Right atrium auricular region (tissue), 2 donors: ENCODE results near the gene LATS2. TPM values are rescaled to one million over a fixed set of nuclear protein-coding genes. Genes with fewer than 3 reads are reported as not detected.

ENCODE experiments used
- DNase-seq: peaks from one replicate; pipeline ENCODE4 v3.0.0-alpha.2; 2019; ENCODE audit warnings: low spot score
- H3K27ac ChIP-seq, 2 donors: fragments of 200-600 bp; sonication (generic); 1 replicate in 1 of 2; 2 replicates in 1 of 2; pipeline ENCODE4 v1.5.1; 2016 to 2019
- H3K27me3 ChIP-seq, 2 donors: fragments of 200-600 bp; sonication (generic); one replicate each; pipeline versions ENCODE4 v1.5.1 to v1.6.0; 2017 to 2019
- H3K36me3 ChIP-seq: fragments of 200-600 bp; sonication (generic); one replicate; pipeline ENCODE4 v1.5.1; 2016
- H3K4me1 ChIP-seq, 2 donors: fragments of 200-600 bp; sonication (generic); one replicate each; pipeline versions ENCODE4 v1.5.1 to v1.6.0; 2017 to 2019
- H3K4me3 ChIP-seq, 2 donors: fragments of 200-600 bp; sonication (generic); 1 replicate in 1 of 2; 2 replicates in 1 of 2; pipeline ENCODE4 v1.5.1; 2017 to 2019; ENCODE audit warnings: mild to moderate bottlenecking in 1 of 2, moderate library complexity in 1 of 2
- H3K9me3 ChIP-seq, 2 donors: fragments of 200-600 bp; sonication (generic); one replicate each; pipeline ENCODE4 v1.5.1; 2019
- total RNA-seq, 2 donors: library from RNA; depleted of rRNA; stranded (reverse); fragments of >200 nt; gene quantifications; one replicate each; pipeline ENCODE4 v1.1.0, GENCODE V29; 2016
- TF ChIP-seq, protein P1 (sequence below), 2 donors: fragments of 200-600 bp; sonication (generic); IDR thresholded peaks; one replicate each; pipeline ENCODE4 v1.5.1; 2019; ENCODE audit warnings: antibody characterized with exemption in 2 of 2

LATS2 gene
- total RNA-seq, 2 donors from 2014 or later, result 20.9 to 33.3 TPM

- peaks cover 36% of the 10 kb centered on the region for H3K36me3 ChIP-seq
- H3K4me1 ChIP-seq, result peaks cover 0 to 21% of the 10 kb centered on the region in 2 donors
- peak; percentile 56 for DNase-seq
- TF ChIP-seq, protein P1, sequence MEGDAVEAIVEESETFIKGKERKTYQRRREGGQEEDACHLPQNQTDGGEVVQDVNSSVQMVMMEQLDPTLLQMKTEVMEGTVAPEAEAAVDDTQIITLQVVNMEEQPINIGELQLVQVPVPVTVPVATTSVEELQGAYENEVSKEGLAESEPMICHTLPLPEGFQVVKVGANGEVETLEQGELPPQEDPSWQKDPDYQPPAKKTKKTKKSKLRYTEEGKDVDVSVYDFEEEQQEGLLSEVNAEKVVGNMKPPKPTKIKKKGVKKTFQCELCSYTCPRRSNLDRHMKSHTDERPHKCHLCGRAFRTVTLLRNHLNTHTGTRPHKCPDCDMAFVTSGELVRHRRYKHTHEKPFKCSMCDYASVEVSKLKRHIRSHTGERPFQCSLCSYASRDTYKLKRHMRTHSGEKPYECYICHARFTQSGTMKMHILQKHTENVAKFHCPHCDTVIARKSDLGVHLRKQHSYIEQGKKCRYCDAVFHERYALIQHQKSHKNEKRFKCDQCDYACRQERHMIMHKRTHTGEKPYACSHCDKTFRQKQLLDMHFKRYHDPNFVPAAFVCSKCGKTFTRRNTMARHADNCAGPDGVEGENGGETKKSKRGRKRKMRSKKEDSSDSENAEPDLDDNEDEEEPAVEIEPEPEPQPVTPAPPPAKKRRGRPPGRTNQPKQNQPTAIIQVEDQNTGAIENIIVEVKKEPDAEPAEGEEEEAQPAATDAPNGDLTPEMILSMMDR (IDR thresholded peaks at IDR 0.05), result no peak
- H3K4me3 ChIP-seq, result no peak overlapping the region
- H3K27ac ChIP-seq, result no peak overlapping the region
- H3K27me3 ChIP-seq, result no peaks in the 10 kb centered on the region
- H3K9me3 ChIP-seq, result no peaks in the 10 kb centered on the region
Measured at GRCh38 chr13:20993661-20994440, 67.5 kb downstream of the LATS2 start.

GRCh38 chr13:20993211-20993610, 68.2 kb downstream of the LATS2 start:
- Histone ChIP-seq H3K4me3 (no peak overlapping the region), H3K27me3 (no peaks in the 10 kb centered on the region), H3K27ac (no peak overlapping the region), H3K4me1 (peaks cover 0 to 14% of the 10 kb centered on the region in 2 donors), H3K36me3 (peaks cover 36% of the 10 kb centered on the region), H3K9me3 (no peaks in the 10 kb centered on the region)
- DNase-seq, result peak; percentile 53
- TF ChIP-seq, protein P1 (IDR thresholded peaks at IDR 0.05), result no peak

DNA sequence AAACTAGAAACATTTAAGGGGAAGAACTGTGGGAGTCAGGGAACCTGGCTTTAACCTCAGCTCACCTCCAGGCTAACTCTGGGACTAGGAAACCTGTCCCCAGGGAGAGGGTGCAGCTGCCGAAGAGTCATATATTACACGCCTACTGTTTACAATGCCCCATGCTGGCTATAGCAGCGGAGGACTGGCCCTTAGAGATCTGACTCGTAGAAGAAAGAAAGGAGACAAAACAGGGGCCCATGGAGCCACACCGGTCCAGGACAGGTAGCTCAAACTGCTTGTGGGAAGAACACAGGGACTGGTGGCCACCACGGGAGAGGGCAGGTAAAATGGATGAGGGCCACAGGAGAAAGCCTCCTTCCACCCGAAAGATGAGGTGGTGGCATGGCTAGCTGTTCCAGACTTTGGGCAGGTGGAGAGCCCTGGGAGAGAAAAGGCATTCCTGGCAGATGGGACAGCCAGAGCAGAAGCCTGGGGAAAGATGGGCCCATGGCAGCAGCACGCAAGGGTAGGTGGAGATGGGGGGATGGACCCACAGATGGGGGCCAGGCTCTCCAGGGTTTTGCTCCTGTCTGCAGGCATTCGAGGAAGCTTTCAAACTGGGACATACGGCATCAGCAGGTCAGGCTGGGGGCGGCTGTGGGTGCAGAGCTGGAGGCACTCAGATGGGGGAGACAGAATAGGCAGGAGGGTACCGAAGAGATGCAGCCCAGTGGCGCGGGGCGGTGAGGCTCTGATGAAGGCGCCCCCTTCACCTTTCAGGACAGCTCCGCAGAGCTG, 69.5 kb downstream of the LATS2 start:
- H3K9me3 ChIP-seq, result no peaks in the 10 kb centered on the region
- peaks cover 0 to 4% of the 10 kb centered on the region in 2 donors for H3K4me1 ChIP-seq
- TF ChIP-seq, protein P1 (IDR thresholded peaks at IDR 0.05), result no peak
- H3K27ac ChIP-seq, result no peak overlapping the region
- H3K27me3 ChIP-seq, result no peaks in the 10 kb centered on the region
- peak; percentile 53 for DNase-seq
- H3K4me3 ChIP-seq, result no peak overlapping the region
- H3K36me3 ChIP-seq, result peaks cover 44% of the 10 kb centered on the region

GRCh38 chr13:20990910-20991525, 70.4 kb downstream of the LATS2 start:
- Histone ChIP-seq H3K27me3 (no peaks in the 10 kb centered on the region), H3K27ac (no peak overlapping the region), H3K36me3 (peaks cover 53% of the 10 kb centered on the region), H3K4me1 (peaks cover 0 to 4% of the 10 kb centered on the region in 2 donors), H3K4me3 (no peak overlapping the region), H3K9me3 (no peaks in the 10 kb centered on the region)
- TF ChIP-seq, protein P1 (IDR thresholded peaks at IDR 0.05), result no peak
- DNase-seq, result peak; percentile 54

GRCh38 chr13:20989656-20990321, 71.6 kb downstream of the LATS2 start:
- H3K27ac ChIP-seq, result no peak overlapping the region
- peaks cover 58% of the 10 kb centered on the region for H3K36me3 ChIP-seq
- H3K9me3 ChIP-seq, result no peaks in the 10 kb centered on the region
- H3K4me1 ChIP-seq, result peaks cover 0 to 4% of the 10 kb centered on the region in 2 donors
- no peaks in the 10 kb centered on the region for H3K27me3 ChIP-seq
- peak; percentile 42 for DNase-seq
- no peak overlapping the region for H3K4me3 ChIP-seq
- TF ChIP-seq, protein P1 (IDR thresholded peaks at IDR 0.05), result no peak
